Measurements from ENCODE around the gene NDUFV1.

DNA sequence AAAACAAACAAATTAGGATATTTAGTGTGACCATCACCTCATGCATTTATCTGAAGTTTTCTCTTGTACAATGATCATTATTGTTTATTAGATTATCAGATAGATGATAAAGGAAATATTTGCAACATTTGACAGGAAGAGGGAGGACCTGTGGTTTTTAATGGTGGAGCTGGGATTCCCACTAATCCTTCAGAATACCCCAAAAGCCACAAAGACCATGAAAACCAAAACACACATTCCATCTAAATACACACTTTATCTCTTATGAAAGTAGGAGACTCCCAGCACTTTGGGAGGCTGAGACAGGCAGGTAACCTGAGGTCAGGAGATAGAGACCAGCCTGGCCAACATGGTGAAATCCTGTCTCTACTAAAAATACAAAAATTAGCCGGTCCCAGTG, 7.6 kb upstream of the NDUFV1 start:
- TF ChIP-seq, protein P1, sequence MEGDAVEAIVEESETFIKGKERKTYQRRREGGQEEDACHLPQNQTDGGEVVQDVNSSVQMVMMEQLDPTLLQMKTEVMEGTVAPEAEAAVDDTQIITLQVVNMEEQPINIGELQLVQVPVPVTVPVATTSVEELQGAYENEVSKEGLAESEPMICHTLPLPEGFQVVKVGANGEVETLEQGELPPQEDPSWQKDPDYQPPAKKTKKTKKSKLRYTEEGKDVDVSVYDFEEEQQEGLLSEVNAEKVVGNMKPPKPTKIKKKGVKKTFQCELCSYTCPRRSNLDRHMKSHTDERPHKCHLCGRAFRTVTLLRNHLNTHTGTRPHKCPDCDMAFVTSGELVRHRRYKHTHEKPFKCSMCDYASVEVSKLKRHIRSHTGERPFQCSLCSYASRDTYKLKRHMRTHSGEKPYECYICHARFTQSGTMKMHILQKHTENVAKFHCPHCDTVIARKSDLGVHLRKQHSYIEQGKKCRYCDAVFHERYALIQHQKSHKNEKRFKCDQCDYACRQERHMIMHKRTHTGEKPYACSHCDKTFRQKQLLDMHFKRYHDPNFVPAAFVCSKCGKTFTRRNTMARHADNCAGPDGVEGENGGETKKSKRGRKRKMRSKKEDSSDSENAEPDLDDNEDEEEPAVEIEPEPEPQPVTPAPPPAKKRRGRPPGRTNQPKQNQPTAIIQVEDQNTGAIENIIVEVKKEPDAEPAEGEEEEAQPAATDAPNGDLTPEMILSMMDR (IDR thresholded peaks at IDR 0.05): no peak
- TF ChIP-seq EZH2 (IDR thresholded peaks at IDR 0.05; ENCODE audit: borderline replicate concordance, insufficient read depth, low read depth, low read length, poor library complexity, severe bottlenecking): no peak
